Bronchial epithelial cell (primary cell): ENCODE measurements around the gene ZNF263. TPM values are rescaled to one million over a fixed set of nuclear protein-coding genes. Genes with fewer than 3 reads are reported as not detected.

Experiments used
- DNase-seq: peaks from one replicate; pipeline ENCODE4 v3.0.0-alpha.2; 2010; ENCODE audit warnings: low read depth
- FAIRE-seq: peaks from 2 replicates; lab custom pipeline; 2011; peaks lifted over from hg19 to GRCh38; lab: Jason Lieb, UNC
- H3K27me3 ChIP-seq: 2 replicates; pipeline ENCODE4 v1.5.1; 2011; ENCODE audit warnings: low read length; ENCODE audit not compliant: control insufficient read depth, insufficient read depth
- H3K36me3 ChIP-seq: 2 replicates; pipeline ENCODE4 v1.5.1; 2011; ENCODE audit warnings: low read length; ENCODE audit not compliant: control insufficient read depth, insufficient read depth
- H3K4me3 ChIP-seq: 2 replicates; pipeline ENCODE4 v1.5.1; 2011; ENCODE audit warnings: mild to moderate bottlenecking, low read depth, low read length, control low read depth
- CTCF ChIP-seq: IDR thresholded peaks from 2 replicates; pipeline ENCODE4 v1.5.1; 2011; ENCODE audit warnings: mild to moderate bottlenecking, moderate library complexity, low read length, control low read depth, inconsistent platforms; ENCODE audit not compliant: insufficient read depth, severe bottlenecking
- total RNA-seq: library from RNA; depleted of rRNA; stranded (reverse); fragments of >200 nt; gene quantifications from 2 replicates; pipeline ENCODE4 v1.2.1, GENCODE V29; 2014

ZNF263 gene
- 46.6 and 60.6 TPM in 2 replicates for total RNA-seq

- H3K4me3 ChIP-seq: peak within 1 kb of the TSS; percentile 69
- DNase-seq (peak; percentile 91), FAIRE-seq (no peak)
- H3K36me3 ChIP-seq: peaks cover 4% of the 10 kb centered on the region
- no peak for TF ChIP-seq CTCF
- H3K27me3 ChIP-seq: no peaks in the 10 kb centered on the region
Observed at GRCh38 chr16:3282730-3283542, at the start of gene ZNF263. ZNF263 (plus strand) TSS chr16:3283491; CDS start chr16:3283819, 328 bp downstream.

GRCh38 chr16:3234543-3234856, 48.8 kb upstream of the ZNF263 start:
- TF ChIP-seq CTCF: no peak
- no peaks in the 10 kb centered on the region for H3K27me3 ChIP-seq
- H3K4me3 ChIP-seq: peak overlapping the region; percentile 89
- H3K36me3 ChIP-seq: peaks cover 5% of the 10 kb centered on the region
- DNase-seq: no peak
- no peak for FAIRE-seq

DNA sequence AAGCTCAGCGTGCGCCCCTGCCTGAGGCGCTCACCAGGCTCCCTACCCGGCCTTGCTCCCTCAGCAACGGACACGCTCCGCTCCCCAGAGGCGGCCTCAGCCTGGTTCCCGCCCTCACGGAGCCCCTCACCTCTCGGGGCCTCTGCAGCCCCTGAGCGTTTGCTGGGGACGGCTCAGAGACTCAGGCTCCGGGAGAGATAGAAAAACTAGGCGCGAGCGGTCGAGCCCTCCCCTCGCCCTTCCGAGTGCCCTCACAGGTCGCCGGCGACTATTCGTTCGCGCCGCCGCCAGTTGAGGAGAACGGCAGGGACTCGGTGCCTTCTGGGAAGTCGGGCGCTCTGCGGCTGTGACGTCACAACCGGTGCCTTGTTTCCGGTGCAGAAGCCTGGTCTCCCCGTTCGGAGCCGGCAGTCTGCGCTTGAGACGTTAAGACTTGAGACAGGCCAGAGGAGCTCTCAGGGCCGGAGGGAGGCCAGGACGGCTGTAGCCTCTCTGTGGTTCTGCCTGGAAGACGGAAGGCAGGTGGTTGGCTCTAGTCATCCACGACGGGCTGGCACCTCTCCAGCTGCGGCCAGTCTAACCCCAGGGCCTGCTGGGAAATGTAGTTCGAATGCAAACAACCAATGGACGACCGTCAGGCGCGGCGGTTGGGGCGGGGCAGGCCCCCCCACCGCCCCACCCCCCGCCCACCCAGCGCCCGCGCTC, 48.3 kb upstream of the ZNF263 start, which contains the start of gene ZNF200:
TSS of gene ZNF200 (minus strand) at position 302 of the 705 bp plus-strand sequence. CDS start 1,403 bp downstream, outside the sequence.
- no peak for TF ChIP-seq CTCF
- Histone ChIP-seq H3K27me3 (no peaks in the 10 kb centered on the region), H3K36me3 (peaks cover 5% of the 10 kb centered on the region), H3K4me3 (peak within 1 kb of the TSS; percentile 89)
- DNase-seq (peak; percentile 88), FAIRE-seq (no peak)

DNA sequence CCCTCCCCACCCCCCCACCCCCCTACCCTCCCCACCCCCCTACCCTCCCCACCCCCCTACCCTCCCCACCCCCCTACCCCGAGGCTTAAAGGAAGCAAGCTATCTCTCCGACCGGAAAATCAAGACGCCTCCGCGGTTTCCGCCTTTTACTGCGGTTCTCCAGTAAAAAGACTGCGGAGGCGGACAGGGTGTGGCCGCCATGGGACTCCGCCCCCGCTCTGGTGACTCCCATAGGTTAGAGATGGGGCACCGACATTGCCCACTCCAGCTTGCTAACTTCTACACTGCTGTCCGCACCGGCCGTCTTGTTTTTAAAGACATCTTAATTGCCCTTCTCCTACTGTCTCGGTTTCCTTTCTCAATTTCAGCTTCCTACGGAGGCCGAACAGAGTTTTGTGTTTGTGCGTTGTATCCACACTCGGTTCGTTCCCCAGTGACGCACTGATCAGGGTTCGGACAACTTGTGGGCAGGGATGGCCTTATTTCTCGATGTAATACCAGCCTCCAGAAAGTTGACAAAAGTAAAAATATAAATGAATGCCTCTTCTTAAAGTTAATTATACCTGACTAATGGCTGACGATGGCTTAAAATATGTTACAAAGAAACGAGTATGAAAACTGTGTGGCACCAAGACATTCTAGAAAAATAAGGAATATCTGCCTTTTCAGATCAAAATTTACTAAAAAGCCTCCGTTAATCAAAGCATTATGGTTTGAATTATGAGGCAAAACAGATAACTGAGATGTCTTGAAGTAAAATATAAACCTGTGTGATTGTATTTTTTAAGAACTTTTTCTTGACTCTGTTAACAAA, 47.2 kb upstream of the ZNF263 start:
- peaks cover 4% of the 10 kb centered on the region for H3K36me3 ChIP-seq
- no peak overlapping the region for H3K4me3 ChIP-seq
- no peak for TF ChIP-seq CTCF
- DNase-seq: no peak
- no peaks in the 10 kb centered on the region for H3K27me3 ChIP-seq
- no peak for FAIRE-seq

DNA sequence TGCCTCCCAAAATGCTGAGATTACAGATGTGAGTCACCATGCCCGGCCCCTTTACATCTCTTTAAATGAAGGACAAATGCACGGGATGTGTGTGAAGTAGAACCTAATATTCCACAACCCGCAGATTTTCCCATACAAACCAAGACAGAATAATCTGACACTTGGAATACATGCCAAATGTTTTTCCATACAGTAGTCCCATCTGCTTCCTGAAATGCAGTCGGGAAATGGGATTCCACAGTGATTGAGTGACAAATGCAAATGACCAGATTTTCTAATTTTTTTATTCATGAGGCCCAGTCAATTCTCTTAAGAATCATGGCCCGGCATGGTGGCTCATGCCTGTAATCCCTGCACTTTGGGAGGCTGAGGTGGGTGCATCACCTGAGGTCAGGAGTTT, 41.5 kb upstream of the ZNF263 start:
- FAIRE-seq: no peak
- no peak overlapping the region for H3K4me3 ChIP-seq
- no peak for TF ChIP-seq CTCF
- H3K27me3 ChIP-seq: no peaks in the 10 kb centered on the region
- DNase-seq: no peak
- H3K36me3 ChIP-seq: no peaks in the 10 kb centered on the region
